ENCODE measurements around the gene TCTN1. TPM values are rescaled to one million over a fixed set of nuclear protein-coding genes. Genes with fewer than 3 reads are reported as not detected.

The TCTN1 gene
- total and polyA plus RNA-seq, 2 of the 8 experiments (the other 6 are each of a cell fraction or from before 2014, with no cell fraction given) = 14.7 to 16.4 TPM

DNA sequence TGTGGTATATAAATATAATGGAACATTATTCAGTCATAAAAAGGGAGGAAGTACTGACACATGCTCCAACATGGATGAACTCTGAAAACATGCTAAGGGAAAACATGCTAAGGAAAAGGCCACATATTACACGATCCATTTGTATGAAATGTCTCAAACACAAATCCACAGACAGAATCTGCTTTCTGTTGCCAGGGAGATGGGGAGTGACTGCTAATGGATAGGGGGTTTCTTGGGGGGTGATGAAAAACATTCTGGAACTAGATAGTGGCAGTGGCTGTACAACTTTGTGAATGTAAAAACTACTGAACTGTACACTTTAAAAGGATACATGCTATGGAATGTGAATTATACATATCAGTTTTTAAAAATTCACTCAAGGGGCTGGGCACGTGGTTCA, 37.4 kb upstream of the TCTN1 start:
- no peak overlapping the region for H2BK5ac ChIP-seq (ENCODE audit: low read depth, low read length)
- H3K36me3 ChIP-seq (ENCODE audit: control insufficient read depth in 2 of 4, insufficient read depth in 4 of 4, low read length in 3 of 4) = no peaks in the 10 kb centered on the region
- no peak overlapping the region for H4K5ac ChIP-seq (ENCODE audit: insufficient read length, low read depth, low read length)
- H2BK12ac ChIP-seq (ENCODE audit: low read depth, low read length) = no peak overlapping the region
- DNase-seq (ENCODE audit: low read depth in 1 of 2, low spot score in 2 of 2) = no peak
- H3K79me2 ChIP-seq (ENCODE audit: control insufficient read depth in 1 of 2, insufficient read depth in 2 of 2, low read length in 2 of 2) = peaks cover 14 to 89% of the 10 kb centered on the region in 2 experiments
- no peak overlapping the region for H3K56ac ChIP-seq (replicated peaks; ENCODE audit: insufficient read length, low read depth, low read length)
- no peak overlapping the region for H2BK20ac ChIP-seq (ENCODE audit: low read length)
- no peaks in the 10 kb centered on the region for H3K23me2 ChIP-seq (ENCODE audit: low read depth, low read length)
- H4K20me1 ChIP-seq (replicated peaks in 1 of 2; ENCODE audit: control insufficient read depth in 1 of 2, insufficient read depth in 2 of 2, low read length in 2 of 2) = peaks cover 6 to 19% of the 10 kb centered on the region in 2 experiments
- no peak for TF ChIP-seq TBP (IDR thresholded peaks at IDR 0.05; ENCODE audit: low read depth, low read length)
- H3K4me1 ChIP-seq (replicated peaks in 1 of 4; ENCODE audit: control insufficient read depth in 3 of 4, insufficient read depth in 4 of 4, low read length in 3 of 4) = peaks cover 0 to 8% (median 4%) of the 10 kb centered on the region in 4 experiments; a peak in 3 of 7 replicates
- H3K27ac ChIP-seq (ENCODE audit: low read depth, low read length) = no peak overlapping the region
- peaks cover 3 to 13% of the 10 kb centered on the region in 2 experiments; a peak in 2 of 4 replicates for H3K9me3 ChIP-seq (ENCODE audit: insufficient read depth in 2 of 2, low read depth in 1 of 2, low read length in 1 of 2)
- H3K14ac ChIP-seq (ENCODE audit: insufficient read length) = no peak overlapping the region
- no peaks in the 10 kb centered on the region for H3K27me3 ChIP-seq (replicated peaks in 1 of 4; ENCODE audit: control insufficient read depth in 3 of 4, extremely low read depth in 1 of 4, insufficient read depth in 3 of 4, low read length in 3 of 4)
- ChIA-PET POLR2A (ENCODE audit: partially characterized antibody) (no interaction called here), CTCF (ENCODE audit: partially characterized antibody) (interaction anchor here (0.6 to 1.9 kb wide), 3 partner anchors 24 to 226 kb away, joined by 3 to 6 read pairs (median 4); no protein-coding TSS in a partner anchor)
- peaks cover 8% of the 10 kb centered on the region for H3K79me1 ChIP-seq (ENCODE audit: low read depth, low read length)
- H3K18ac ChIP-seq (ENCODE audit: extremely low read depth, low read length) = no peak overlapping the region
- FAIRE-seq = no peak
- H3K4me3 ChIP-seq (ENCODE audit: extremely low read depth in 1 of 4, insufficient read depth in 2 of 4, low read depth in 3 of 4, low read length in 4 of 4) = no peak overlapping the region
- no peak overlapping the region for H3K9ac ChIP-seq (replicated peaks in 1 of 4; ENCODE audit: extremely low read depth in 1 of 4, low read depth in 3 of 4, low read length in 3 of 4)
- WGBS, 2 experiments (ENCODE audit: extremely low coverage in 1 of 2, insufficient coverage in 1 of 2, insufficient read length in 1 of 2, insufficient replicate concordance in 2 of 2, low coverage in 1 of 2, low lambda C conversion rate in 2 of 2, missing lambda C conversion rate in 1 of 2) = 82% methylated on average over 2 of the region's 2 CpGs; no CpG with 5 or more reads in 1 of the 2 experiments
- no peak overlapping the region for H3K23ac ChIP-seq (ENCODE audit: insufficient read length)
- H2BK120ac ChIP-seq (replicated peaks; ENCODE audit: low read depth, low read length) = no peak overlapping the region
- no peak overlapping the region for H2BK15ac ChIP-seq (ENCODE audit: low read length)
- H2AFZ ChIP-seq (ENCODE audit: low read length) = no peak overlapping the region
- H3K4ac ChIP-seq (replicated peaks; ENCODE audit: insufficient read length, low read depth, low read length) = no peak overlapping the region
- no peak overlapping the region for H3K4me2 ChIP-seq (ENCODE audit: insufficient read depth in 1 of 2, low read depth in 2 of 2, low read length in 2 of 2)
- no peak overlapping the region for H4K91ac ChIP-seq (replicated peaks; ENCODE audit: insufficient read length, low read length)
- no peak overlapping the region for H2AK5ac ChIP-seq (ENCODE audit: low read depth, low read length)
- H4K8ac ChIP-seq (ENCODE audit: extremely low read depth, insufficient read depth, low read length) = no peak overlapping the region; the same call in 1 of the 2 replicates

Measured in H1 (cell line).